ENCODE results near the gene XAGE2.

DNA sequence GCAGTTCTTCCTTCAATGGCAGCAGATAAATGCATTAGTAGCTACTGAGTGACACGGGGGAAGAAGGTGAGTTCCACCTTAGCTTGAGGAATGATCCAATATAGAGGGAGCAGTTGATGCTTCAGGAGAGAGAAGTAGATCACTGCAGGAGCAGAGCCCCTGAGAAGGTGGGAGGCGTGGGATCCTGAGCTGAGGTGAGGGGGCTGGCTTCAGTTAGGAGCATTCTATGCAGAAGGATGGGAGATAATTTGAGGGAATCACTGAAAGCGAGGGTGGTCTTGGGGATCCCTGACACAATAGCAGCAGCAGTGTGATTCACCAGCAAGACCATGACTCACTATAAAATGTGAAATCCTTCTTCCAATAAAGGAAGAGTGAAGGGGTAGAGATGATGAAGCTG lies 48.0 kb downstream of the XAGE2 start:
- TF ChIP-seq POLR2AphosphoS5 (IDR thresholded peaks at IDR 0.05; ENCODE audit: borderline replicate concordance, low read depth, low read length) = no peak
- no peak for TF ChIP-seq EZH2 (IDR thresholded peaks at IDR 0.05)
- no peak for TF ChIP-seq FOXP2 (optimal IDR thresholded peaks at IDR 0.05; ENCODE audit: control extremely low read depth, extremely low read length, insufficient read depth)

Data from SK-N-MC (cell line).